Effector memory CD4-positive, alpha-beta T cell (primary cell): ENCODE results near the gene SLC22A16.

Experiments used
- DNase-seq, 3 donors: peaks; one replicate each; pipeline ENCODE4 v3.0.0-alpha.2; 2020
- H3K27ac ChIP-seq: 2 replicates; pipeline ENCODE4 v1.7.0; 2013; ENCODE audit warnings: mild to moderate bottlenecking, low read length, moderate library complexity; ENCODE audit not compliant: insufficient read depth, poor library complexity, severe bottlenecking
- H3K27me3 ChIP-seq: replicated peaks from 2 replicates; pipeline ENCODE4 v1.7.0; 2013; ENCODE audit warnings: mild to moderate bottlenecking, low read length; ENCODE audit not compliant: insufficient read depth, control insufficient read depth, poor library complexity, severe bottlenecking
- H3K36me3 ChIP-seq: 2 replicates; pipeline ENCODE4 v1.7.0; 2013; ENCODE audit warnings: mild to moderate bottlenecking, low read length, moderate library complexity; ENCODE audit not compliant: control insufficient read depth, insufficient read depth
- H3K4me1 ChIP-seq: 2 replicates; pipeline ENCODE4 v1.7.0; 2013; ENCODE audit warnings: low read length, mild to moderate bottlenecking; ENCODE audit not compliant: control insufficient read depth, insufficient read depth, poor library complexity, severe bottlenecking
- H3K4me3 ChIP-seq: 2 replicates; pipeline ENCODE4 v1.7.0; 2013; ENCODE audit warnings: low read length, low read depth, mild to moderate bottlenecking; ENCODE audit not compliant: insufficient read depth, poor library complexity, severe bottlenecking
- H3K9me3 ChIP-seq: 2 replicates; pipeline ENCODE4 v1.7.0; 2013; ENCODE audit warnings: mild to moderate bottlenecking, low read length, moderate library complexity; ENCODE audit not compliant: control insufficient read depth
- total RNA-seq, 3 donors: gene quantifications; one replicate each; lab custom pipeline; 2026; lab: John Stamatoyannopoulos, UW

The SLC22A16 gene, protein sequence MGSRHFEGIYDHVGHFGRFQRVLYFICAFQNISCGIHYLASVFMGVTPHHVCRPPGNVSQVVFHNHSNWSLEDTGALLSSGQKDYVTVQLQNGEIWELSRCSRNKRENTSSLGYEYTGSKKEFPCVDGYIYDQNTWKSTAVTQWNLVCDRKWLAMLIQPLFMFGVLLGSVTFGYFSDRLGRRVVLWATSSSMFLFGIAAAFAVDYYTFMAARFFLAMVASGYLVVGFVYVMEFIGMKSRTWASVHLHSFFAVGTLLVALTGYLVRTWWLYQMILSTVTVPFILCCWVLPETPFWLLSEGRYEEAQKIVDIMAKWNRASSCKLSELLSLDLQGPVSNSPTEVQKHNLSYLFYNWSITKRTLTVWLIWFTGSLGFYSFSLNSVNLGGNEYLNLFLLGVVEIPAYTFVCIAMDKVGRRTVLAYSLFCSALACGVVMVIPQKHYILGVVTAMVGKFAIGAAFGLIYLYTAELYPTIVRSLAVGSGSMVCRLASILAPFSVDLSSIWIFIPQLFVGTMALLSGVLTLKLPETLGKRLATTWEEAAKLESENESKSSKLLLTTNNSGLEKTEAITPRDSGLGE
- total RNA-seq, result 0 reads per million in 3 donors

DNA sequence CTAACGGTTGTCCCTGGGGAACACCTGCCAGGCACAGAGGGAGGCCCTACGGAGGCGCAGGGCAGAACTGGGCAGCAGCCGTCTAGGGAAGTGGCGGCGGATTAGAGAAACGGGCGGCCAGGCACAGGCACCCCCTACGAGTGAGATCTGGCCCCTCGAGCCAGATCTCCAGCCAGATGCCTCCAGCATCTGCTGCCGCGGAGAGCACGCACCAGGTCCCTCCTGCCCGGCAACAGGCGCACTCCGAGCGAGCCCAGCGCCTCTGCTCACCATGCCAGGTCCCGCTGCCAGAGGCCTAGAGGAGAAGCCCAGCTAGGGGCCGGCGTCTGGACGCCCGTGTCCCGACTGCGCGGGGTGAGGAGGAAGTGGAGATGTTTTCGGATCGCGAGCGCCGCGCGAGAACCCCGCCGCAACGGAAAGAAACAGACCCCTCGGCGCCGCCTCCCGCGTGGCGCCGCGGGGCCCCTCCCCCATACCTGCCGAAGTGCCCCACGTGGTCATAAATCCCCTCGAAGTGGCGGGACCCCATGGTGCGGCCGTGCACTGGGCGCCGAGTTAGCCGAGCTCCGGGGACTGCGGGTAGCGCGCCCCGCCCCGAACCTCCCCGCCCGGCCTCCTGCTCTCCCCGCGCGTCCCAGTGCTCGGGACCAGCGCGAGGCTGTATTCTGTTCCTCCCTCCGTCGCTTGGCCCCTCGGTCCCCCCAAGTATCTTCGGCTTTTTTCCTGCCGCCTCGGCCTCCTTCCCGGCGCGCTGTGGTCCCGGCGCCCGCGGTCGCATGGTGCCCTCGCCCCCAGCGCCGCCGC is at the start of gene SLC22A16:
Gene SLC22A16, minus strand, starts transcription at position 568 of the 804 bp plus-strand sequence. Its CDS starts 39 bp downstream, at position 529.
- Histone ChIP-seq H3K27me3 (peaks cover 5% of the 10 kb centered on the region), H3K27ac (no peak within 1 kb of the TSS), H3K9me3 (no peaks in the 10 kb centered on the region), H3K4me1 (no peaks in the 10 kb centered on the region), H3K4me3 (no peak within 1 kb of the TSS), H3K36me3 (no peaks in the 10 kb centered on the region)
- DNase-seq, result no peak

DNA sequence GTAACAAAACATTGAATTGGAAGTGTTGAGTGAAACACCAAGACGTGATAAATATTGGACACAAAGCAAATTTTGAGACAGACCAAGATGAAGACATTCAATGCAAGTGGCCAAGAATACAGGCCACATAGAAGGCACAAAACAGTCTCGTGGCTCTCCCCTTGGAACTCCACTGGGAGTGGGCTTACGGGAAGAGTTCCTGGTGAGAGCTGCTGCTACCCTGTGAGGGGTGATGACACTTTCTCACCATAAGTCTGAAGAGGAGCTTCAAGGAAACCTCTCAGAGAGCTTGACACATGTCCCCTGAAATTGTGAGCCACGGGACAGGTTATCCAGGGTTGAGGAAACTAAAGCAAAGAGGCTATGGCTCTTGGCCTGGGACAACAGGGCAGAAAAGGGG is 48.6 kb upstream of the SLC22A16 start:
- no peak for DNase-seq
- no peak overlapping the region for H3K4me3 ChIP-seq
- no peak overlapping the region for H3K27ac ChIP-seq

DNA sequence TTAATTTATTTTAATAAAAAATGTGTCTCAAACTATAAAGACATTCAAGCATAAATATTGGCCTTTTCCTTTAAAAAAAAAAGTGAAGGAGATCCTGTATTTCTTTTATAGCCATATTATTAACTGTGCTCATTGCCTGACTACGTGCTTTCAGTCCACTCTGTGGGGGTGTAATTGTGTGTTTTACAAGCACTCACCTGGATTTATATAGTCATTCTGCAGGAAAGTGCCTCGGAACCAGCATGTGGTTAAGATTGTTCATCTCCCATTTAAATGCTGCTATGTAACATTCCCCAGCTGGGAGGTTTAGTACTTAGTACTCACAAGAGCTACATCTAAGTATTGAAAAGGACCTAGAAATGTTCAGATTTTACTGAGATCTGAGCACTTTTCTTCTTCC is 47.9 kb upstream of the SLC22A16 start:
- Histone ChIP-seq H3K36me3 (no peaks in the 10 kb centered on the region), H3K4me3 (no peak overlapping the region), H3K27ac (no peak overlapping the region), H3K4me1 (no peaks in the 10 kb centered on the region), H3K27me3 (no peaks in the 10 kb centered on the region), H3K9me3 (no peaks in the 10 kb centered on the region)
- no peak for DNase-seq

More for the DNA sequence above, 48.6 kb upstream of the SLC22A16 start:
- H3K9me3 ChIP-seq, result no peaks in the 10 kb centered on the region
- H3K36me3 ChIP-seq, result no peaks in the 10 kb centered on the region
- no peaks in the 10 kb centered on the region for H3K4me1 ChIP-seq
- H3K27me3 ChIP-seq, result no peaks in the 10 kb centered on the region

DNA sequence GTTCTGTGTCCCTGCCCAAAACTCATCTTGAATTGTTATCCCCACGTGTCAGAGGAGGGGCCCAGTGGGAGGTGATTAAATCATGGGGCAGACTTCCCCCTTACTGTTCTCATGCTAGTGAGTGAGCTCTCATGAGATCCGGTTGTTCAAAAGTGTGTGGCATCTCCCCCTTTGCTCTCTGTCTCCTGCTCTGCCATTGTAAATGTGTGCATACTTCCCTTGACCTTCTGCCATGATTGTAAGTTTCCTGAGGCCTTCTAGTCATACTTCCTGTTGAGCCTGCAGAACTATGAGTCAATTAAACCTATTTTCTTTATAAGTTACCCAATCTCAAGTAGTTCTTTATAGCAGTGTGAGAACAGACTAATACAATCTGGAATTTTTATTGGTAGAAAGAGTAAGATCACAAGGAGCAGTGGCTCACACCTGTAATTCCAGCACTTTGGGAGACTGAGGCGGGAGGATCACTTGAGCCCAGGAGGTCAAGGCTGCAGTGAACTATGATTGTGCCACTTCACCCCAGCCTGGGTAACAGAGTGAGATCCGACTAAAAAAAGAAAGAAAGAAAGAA is 47.1 kb upstream of the SLC22A16 start:
- Histone ChIP-seq H3K27me3 (no peaks in the 10 kb centered on the region), H3K27ac (no peak overlapping the region), H3K36me3 (no peaks in the 10 kb centered on the region), H3K4me3 (no peak overlapping the region), H3K9me3 (no peaks in the 10 kb centered on the region), H3K4me1 (no peaks in the 10 kb centered on the region)
- no peak for DNase-seq

DNA sequence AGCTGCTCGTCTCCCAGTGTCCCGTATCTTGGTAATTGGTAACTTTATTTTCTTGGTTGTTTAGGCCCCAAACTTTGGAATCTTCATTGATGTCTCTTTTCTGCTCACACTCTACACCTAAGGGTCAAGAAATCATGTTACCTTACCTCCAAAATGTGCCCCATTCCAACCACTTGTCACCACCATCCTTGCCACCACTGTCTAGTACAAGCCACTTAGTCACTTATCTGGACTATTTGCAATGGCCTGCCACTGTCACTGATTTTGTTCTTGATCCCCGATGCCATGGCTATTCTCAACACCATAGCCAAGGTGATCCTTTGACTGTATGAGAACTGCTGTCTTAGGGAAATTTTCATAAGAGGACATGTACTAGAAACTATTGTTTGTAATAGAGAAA is 46.0 kb upstream of the SLC22A16 start:
- Histone ChIP-seq H3K27me3 (no peaks in the 10 kb centered on the region), H3K4me1 (no peaks in the 10 kb centered on the region), H3K27ac (no peak overlapping the region), H3K4me3 (no peak overlapping the region), H3K36me3 (no peaks in the 10 kb centered on the region), H3K9me3 (no peaks in the 10 kb centered on the region)
- DNase-seq, result no peak

DNA sequence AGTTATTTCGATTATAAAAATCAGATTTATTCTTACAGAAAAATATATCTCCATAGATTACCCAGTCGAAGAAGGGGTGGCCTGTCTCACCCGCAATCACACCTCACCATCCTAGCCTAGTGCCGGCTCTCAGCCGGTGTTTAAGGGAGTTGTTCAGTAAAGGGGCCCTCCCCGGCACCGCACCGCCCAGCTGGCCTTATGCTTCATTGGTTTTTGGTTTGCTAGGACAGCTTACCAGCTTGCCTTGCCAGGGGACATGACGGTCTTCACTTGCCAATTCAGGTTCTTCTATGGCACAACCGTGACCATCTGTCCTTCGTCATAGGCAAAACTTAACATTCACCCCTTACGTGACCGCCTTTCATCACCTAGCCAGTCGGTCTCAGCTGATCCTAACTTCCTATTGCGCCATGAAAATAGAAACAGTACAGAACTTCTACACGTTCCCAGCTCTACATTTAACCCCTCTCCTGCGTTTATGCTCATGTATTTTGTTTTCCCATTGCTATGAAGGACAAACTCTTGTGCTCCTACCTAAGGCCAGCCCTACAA is 44.7 kb upstream of the SLC22A16 start:
- DNase-seq, result no peak
- no peak overlapping the region for H3K27ac ChIP-seq
- H3K9me3 ChIP-seq, result no peaks in the 10 kb centered on the region
- no peak overlapping the region for H3K4me3 ChIP-seq
- H3K27me3 ChIP-seq, result no peaks in the 10 kb centered on the region
- no peaks in the 10 kb centered on the region for H3K36me3 ChIP-seq
- H3K4me1 ChIP-seq, result no peaks in the 10 kb centered on the region

DNA sequence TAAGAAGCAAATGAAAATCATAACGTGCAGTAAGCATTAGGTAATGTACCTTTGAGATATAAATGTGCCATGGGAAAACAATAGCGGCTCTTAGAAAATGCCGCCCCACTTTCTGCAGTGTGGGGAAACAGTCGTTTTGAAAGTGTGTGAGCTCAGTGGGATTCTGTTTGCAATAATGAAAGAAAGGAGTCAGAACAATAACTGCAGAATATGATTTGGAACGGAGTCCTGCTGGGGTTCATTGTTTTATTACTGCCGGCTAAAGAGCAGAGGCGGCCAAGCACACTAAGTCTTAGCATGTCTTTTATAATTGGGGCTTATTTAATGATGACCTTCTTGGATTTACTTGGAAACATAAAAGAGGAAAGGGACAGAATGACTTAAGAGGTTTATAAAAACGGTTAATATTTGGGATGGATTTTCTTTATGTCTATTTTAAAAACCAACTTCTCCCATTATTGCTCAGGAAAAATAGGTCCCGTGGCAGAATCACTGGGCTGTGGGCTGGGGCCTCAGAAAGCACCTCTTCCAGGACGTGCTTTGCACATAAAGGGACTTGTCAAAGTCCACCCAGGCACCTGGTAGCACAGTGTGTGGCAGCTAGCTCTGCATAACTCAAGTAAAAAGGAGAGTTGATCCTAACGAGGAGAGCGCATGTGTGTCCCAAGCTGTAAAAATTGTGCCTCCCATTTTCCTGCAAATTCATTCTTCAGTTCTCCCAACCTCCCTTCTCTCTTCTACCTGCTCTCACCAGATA is 44.0 kb upstream of the SLC22A16 start:
- no peak overlapping the region for H3K4me3 ChIP-seq
- H3K9me3 ChIP-seq, result no peaks in the 10 kb centered on the region
- H3K36me3 ChIP-seq, result no peaks in the 10 kb centered on the region
- no peak for DNase-seq
- H3K4me1 ChIP-seq, result no peaks in the 10 kb centered on the region
- H3K27ac ChIP-seq, result no peak overlapping the region
- H3K27me3 ChIP-seq, result no peaks in the 10 kb centered on the region

DNA sequence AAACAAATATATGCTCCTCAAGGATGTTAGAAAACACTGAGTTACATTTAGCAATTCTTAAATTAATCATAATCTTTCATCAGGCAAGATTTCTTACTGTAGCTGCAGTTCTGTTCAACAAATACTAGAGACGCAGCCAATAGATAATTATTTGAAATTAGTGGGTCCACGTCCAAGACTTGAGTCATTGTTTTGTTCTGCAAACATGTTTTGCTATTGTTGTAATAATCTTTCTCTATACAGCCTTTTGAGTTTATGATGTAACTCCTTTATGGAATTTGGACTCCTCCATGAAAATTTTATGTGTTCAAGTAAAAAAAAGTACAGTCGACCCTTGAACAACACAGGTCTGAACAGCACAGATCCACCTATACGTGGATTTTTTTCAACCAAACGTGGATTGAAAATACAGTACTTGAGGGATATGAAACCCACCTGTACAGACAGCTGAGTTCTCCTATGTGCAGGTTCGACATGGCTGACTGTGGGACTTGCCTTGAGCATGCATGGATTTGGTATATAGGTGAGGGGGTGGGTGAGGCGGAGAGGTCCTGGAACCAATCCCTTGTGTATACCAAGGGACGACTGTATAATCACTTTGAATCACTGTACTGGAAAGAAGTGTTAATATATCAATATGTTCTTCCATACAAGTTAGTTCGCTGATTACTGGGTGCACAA is 41.3 kb upstream of the SLC22A16 start:
- H3K4me3 ChIP-seq, result no peak overlapping the region

DNA sequence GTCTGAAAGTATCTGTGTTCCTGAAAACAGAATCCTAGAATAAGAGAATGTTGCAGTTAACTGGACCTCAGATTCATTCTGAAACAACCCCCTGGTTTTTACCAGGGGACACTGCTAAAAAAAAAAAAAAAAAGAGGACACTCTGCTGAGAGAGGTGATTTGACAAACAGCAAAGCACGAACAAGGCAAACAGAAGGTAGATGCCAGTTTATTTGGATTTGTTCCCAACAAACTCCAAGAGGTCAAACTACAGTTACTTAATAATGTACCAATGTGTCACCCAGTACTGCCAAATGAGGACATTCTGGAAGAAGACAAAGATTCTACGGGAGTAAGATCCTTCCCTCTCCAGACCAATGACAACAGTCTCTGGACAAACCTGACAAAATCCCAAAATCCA is 40.6 kb upstream of the SLC22A16 start:
- Histone ChIP-seq H3K4me3 (no peak overlapping the region), H3K9me3 (no peaks in the 10 kb centered on the region), H3K27ac (no peak overlapping the region), H3K27me3 (no peaks in the 10 kb centered on the region), H3K36me3 (no peaks in the 10 kb centered on the region), H3K4me1 (no peaks in the 10 kb centered on the region)
- no peak for DNase-seq

More for the DNA sequence above, 41.3 kb upstream of the SLC22A16 start:
- Histone ChIP-seq H3K36me3 (no peaks in the 10 kb centered on the region), H3K9me3 (no peaks in the 10 kb centered on the region), H3K4me1 (no peaks in the 10 kb centered on the region), H3K27me3 (no peaks in the 10 kb centered on the region), H3K27ac (no peak overlapping the region)
- no peak for DNase-seq
